ENCODE results near the gene CCZ1.
A peak's percentile ranks its signal among the peaks of the same experiment; 100 is the strongest.
"Not testable (repeated sequence)": the region's sequence is repeated elsewhere in the genome, so short reads cannot be mapped to it uniquely, and the experiment has no call there.

The CCZ1 gene

DNA sequence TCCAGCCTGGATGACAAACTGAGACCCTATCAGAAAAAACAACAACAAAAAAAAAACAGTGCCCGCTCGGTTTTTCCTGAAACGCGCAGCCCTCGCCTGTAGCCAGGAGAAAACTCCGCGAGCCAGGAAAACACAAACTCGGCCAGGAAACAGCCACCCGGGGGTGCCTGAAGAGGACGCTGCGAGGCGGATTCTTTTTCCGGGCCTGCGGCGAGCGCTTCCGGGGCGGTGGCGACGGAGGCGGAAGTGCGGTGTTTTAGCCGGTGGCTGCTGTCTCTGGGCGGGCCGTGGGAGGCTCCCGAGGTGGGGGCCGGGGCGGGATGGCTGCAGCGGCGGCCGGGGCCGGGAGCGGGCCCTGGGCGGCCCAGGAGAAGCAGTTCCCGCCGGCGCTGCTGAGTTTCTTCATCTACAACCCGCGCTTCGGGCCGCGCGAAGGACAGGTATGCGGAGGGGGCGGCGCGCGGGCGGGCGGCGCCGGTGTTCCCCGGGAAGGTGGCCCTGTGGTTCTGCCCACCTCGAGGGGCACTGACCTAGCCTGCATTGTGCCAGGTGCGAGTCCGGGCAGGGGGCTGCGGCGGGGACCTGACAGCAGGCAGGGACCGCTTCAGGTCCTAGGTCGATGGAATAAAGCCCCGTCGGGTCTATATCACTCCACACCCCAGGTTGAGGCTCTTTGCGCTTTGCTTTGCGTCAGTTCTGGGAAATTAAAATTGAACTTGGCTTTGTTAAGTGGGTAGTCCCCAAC, at the start of gene CCZ1:
Gene CCZ1, plus strand, starts transcription at position 254 of the 745 bp plus-strand sequence. Its CDS starts 67 bp downstream, at position 321.
- DNase-seq (ENCODE audit: low read depth): peak; percentile 58

DNA sequence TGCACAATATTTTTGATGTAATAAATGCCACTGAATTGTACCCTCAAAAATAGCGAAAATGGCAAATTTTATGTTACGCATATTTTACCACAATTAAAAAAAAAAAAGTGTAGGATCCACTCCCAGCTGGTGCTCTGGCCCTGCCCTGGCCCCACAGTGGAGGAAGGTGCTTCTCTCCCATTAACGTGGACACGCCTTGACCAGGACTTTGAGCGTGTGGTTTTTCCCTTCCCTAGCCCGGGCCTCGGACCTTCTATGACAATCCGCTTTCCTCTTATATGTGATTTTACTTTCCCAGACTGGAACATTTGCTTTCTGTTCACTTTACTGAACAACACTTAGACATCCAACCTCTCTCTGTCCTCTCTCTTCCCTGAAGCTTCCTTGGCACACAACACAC, 47.6 kb upstream of the CCZ1 start:
- DNase-seq (ENCODE audit: low read depth): no peak

DNA sequence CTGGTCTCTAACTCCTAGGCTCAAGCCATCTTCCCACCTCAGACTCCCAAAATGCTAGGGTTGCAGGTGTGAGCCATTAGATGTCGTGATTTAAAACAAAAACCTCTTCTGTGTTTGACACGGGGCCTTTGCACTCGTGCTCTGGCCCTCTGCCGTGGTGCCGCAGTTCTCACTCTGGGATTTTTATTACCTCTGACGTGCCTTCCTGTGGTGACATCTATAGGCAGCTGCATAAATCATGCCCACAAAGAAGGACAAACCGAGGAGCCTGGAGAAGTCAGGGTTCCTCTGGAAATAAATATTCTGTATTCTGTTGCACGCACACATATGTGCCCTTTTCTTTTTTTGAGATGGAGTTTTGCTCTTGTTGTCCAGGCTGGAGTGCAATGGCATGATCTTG, 43.8 kb upstream of the CCZ1 start:
- DNase-seq (ENCODE audit: low read depth): no peak

DNA sequence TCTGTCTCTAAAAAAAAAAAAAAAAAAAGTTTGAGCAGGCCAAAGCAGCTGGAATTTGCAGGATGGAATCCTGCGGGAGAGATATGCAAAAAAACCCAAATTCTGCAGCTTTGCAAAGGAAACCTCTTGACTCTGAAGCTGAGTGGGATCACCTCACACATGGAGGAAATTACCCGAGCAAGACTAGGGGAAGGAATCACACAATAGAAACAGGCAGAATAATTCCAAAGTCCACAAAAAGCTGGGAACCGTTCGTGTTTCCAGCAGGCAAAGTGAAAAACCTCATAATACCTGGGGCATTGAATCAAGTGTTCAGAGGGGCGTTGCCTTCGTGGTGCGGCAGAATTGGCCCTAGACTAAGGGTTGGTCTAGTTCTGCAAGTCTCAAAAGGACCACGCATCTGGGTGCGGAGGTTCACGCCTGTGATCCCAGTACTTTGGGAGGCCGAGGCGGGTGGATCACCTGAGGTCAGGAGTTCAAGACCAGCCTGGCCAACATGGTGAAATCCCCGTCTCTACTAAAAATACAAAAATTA, 41.4 kb upstream of the CCZ1 start:
- DNase-seq (ENCODE audit: low read depth): not testable (repeated sequence)

DNA sequence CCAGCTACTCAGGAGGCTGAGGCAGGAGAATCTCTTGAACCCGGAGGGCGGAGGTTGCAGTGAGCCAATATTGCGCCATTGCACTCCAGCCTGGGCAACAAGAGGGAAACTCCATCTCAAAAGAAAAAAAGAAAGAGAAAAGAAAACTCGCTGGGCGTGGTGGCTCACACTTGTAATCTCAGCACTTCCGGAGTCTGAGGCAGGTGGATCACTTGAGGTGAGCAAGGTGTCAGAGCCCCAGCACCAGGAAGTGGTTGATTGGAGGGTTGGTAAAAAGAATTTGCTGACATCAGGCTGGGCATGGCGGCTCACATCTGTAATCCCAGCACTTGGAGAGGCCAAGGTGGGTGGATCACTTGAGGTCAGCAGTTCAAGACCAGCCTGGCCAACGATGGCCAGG, 40.0 kb upstream of the CCZ1 start:
- not testable (repeated sequence) for DNase-seq (ENCODE audit: low read depth)

DNA sequence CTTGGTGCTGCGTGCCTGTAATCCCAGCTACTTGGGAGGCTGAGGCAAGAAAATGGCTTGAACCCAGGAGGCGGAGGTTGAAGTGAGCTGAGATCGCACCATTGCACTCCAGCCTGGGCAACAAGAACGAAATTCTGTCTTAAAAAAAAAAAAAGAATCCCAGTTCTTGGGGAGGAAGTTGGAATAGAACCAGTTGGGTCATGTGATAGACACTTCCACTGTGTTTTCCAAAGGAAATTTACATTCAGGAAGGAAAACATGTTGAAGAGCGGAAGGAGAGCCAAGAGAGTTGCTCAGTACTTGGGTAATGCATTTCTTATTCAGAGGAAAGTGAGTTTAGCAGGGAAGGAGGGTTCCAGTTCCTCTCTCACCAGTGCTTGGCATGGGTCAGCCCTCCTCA, 37.3 kb upstream of the CCZ1 start:
- DNase-seq (ENCODE audit: low read depth): not testable (repeated sequence)

DNA sequence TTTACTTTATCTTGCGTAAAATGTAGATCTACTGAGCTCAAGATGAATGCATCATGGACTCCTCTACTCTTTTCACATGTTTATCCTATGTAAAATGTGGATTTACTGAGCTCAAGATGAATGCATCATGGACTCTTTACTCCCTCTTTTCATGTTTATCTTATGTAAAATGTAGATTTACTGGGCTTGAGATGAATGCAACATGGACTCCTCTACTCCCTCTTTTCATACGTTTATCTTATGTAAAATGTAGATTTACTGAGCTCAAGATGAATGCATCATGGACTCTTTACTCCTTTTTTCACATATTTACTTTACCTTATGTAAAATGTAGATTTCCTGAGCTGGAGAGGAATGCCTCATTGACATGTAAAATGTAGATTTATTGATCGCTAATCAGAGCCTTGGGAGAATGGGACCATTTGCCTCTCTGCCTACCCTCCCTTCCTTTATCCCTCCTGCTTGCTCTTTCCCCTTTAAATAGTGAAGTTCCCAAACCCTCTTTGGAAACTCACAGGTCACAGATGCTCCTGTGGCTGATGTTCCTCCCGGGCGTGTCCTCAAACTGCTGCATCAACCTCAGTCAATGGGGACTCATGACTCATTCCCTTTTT, 35.7 kb upstream of the CCZ1 start:
- not testable (repeated sequence) for DNase-seq (ENCODE audit: low read depth)

DNA sequence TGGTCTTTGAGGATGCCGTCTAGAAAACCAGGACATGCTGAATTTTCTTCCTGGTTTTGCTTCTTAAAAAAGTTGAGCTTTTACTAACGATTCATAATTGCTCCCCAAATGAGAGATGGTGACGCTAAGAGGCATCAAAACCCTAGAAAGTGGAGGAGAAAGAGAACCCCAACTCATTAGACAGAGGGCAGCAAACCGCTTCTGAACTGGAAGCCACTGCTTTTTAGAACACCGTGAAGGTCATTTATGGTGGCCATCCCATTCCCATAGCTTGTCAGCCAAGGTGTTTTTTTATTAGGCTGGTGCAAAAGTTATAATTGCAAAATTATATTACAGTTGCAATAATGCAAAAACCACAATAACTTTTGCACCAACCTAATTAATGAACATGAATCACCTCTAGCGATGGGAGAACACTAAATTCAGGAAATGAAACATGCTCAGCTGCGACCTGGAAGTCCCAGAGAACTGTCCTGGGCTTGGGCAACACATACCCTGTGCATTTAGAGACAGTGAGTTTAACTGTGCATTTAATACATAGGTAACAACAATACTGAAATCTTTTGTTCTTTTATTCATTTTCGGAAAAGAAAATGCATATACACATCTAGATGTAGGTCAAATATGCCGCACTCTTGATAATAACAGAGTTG, 33.1 kb upstream of the CCZ1 start:
- DNase-seq (ENCODE audit: low read depth): not testable (repeated sequence)

DNA sequence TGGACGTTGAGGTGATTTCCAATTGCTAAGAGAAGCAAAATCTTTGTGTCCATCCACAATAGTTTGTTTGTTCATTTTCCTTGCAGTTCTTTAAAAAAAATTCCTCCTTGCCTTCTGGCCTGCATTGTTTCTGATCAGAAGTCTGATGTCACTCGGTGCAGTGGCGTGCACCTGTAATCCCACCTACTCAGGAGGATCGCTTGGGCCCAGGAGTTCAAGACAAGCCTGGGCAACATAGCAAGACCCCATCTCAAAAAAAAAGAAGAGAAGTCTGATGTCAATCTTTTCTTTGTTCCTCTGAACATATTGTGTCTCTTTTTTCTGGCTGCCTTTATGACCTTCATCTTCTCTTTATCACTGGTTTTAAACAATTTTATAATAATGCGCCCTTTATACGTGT, 31.5 kb upstream of the CCZ1 start:
- DNase-seq (ENCODE audit: low read depth): no peak

DNA sequence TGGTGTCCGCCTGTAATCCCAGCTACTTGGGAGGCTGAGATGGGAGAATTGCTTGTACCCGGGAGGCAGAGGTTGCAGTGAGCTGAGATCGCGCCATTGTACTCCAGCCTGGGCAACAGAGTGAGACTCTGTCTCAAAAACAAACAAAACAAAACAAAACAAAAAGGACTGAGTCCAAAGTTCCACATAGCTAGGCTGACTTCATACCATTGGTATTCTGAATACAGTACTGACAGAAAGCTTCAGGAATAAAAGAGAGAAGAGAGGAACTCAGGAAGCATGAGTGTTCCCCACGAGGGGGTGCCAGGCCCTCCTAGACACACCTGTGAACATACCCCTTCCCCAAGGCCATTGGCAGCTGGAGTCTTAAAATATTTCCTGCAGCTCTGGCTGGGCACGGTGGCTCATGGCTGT, 29.6 kb upstream of the CCZ1 start:
- not testable (repeated sequence) for DNase-seq (ENCODE audit: low read depth)

DNA sequence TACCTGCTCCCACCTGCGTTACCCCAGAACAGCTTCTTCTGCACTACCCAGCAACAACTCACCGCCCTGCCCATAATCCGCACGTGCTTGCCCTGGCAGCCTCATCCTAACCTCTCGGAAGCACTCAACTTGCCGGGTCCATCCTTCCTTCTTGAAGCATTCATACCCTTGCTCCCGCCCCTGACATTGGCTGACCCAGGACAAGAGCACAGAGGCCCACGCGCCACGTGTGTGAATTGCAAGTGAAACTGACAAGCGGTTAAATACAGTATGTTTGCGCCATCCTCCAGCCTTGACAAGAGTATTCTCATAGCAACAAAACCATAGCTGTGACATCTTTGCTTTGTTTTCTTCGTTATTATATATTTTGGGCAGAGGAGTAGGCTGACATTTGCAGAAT, 28.8 kb upstream of the CCZ1 start:
- no peak for DNase-seq (ENCODE audit: low read depth)

DNA sequence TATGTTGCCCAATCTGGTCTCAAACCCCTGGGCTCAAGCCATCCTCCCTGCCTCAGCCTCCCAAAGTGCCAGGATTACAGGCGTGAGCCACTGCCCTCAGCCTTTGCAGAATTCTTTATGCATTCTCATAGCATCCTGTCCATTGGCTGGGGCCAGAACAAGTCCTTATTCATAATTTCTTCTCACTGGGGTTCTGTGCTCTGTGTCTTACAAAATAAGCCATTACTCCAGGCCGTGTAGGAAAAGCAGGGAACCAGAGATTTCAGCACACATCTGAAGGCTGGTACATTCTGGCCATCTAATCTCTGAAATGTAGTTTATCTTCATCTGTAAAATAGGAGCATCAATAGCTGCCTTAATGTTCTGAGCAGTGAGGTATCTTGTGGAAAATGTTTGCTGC, 28.2 kb upstream of the CCZ1 start:
- no peak for DNase-seq (ENCODE audit: low read depth)

DNA sequence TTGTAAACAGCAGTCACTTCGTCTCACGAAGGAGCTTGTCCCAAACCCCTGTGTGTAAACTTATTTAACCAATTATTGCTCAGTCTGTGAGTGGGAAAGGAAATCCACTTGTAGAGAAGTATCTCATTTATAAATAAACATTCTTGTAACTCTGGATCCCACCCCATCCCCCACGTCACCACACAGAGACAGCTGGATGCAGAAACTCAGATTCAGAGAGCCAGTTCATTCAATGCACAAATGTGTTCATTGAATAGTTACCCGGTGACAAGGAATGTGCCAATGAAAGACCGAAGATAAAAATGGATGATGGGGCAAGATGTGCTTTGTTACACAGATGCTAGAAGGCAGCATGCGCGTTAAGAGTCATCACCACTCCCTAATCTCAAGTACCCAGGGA, 26.2 kb upstream of the CCZ1 start:
- no peak for DNase-seq (ENCODE audit: low read depth)

DNA sequence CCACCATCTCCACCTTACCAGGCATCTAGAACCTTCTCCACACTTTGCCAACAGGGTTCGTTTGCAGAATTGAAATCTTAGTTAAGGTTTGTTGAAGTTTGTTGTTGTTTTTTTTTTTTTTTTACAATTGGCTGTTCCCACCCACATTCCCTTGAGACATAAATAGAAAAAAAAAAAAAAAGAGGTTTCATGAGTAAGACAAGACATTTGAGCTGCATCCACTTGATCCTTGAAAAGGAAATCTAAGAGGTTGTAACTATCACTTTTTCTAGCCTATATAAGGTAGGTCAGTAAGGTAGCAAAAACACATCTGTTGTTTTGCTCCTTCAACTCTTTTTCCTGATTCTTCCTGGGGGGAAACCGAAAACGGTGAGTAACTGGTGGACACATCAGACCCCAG, 18.9 kb upstream of the CCZ1 start:
- DNase-seq (ENCODE audit: low read depth): not testable (repeated sequence)

DNA sequence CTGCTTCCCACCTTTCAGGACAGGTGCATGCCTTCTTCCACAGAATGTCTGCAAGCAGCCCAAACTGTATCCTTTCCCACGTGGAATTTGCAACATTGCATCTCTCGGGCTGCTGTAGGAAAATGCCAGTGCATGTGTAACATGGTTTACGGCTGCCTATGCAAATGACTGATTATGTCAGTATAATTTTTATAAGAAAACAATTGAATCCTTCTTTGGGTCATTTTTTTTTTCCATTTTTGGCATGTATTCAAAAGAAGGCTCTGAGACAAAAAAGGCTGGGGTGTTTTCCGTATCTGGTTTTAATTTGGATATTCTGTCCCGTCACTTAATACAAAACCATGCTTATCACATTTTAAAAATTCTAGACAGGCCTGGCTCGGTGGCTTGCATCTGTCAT, 18.4 kb upstream of the CCZ1 start:
- not testable (repeated sequence) for DNase-seq (ENCODE audit: low read depth)

DNA sequence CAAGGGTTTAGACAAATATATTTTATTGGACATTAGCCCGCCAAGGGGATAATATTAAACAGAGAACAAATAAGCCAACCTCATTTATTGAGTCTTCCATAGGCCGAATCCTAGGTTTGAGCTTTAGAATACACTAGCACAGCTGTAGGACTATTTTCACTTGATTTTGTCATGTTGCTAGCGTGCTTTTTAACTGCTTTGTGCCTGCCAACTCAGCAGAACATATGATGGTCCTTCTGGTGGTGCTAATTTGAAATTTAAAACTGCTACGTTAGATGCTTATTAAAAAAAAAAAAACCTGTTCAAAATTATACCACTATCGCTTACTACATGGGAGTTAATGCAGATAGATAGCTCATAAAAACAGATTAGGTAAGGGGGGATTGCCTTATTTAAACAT, 14.1 kb upstream of the CCZ1 start:
- DNase-seq (ENCODE audit: low read depth): not testable (repeated sequence)

DNA sequence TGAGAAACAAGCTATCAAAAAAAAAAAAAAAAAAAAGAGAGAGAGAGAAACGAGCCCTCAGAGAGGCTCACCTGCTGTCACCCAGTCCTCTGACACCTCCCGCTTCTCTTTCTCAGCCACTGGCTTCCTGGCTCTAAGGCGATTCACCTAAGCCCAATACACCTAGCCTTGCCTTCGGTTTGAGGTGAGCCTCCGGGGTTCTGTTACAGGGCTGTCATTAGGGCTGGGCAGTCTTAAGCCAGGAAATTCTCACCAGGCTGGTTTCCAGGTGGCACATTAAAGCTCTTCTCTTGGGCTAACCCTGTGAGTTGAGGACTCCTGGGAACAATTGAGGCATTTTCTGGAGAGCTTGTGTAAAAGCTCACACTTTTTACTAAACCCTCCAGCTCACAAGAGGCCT, 10.5 kb upstream of the CCZ1 start:
- not testable (repeated sequence) for DNase-seq (ENCODE audit: low read depth)

DNA sequence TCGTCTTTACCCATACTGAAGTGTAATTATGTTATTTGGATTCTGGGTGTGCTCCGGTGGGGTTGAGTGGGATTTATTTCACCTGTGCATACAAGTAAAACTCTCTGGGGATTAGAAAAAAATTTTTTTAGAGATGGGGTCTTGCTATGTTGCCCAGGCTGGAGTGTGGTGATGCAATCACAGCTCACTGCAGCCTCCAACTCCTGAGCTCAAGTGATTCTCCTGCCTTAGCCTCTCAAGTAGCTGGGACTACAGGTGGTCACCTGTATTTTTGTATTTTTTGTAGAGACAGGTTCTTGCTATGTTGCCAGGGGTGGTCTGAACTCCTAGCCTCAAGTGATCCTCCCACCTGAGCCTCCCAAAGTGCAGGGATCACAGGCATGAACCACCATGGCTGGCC, 8.3 kb upstream of the CCZ1 start:
- not testable (repeated sequence) for DNase-seq (ENCODE audit: low read depth)

DNA sequence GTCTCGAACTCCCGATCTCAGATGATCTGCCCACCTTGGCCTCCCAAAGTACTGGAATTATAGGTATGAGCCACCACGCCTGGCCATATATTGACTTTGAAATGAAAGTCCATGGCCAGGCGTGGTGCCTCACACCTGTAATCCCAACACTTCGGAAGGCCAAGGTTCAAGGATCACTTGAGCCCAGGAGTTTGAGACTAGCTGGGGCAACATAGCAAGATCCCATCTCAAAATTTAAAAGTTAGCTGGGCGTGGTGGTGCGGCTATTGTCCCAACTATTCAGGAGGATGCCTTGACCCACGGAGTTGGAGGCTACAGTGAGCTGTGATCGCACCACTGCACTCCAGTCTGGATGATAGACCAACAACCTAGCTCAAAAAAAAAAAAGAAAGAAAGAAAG, 6.0 kb upstream of the CCZ1 start:
- DNase-seq (ENCODE audit: low read depth): no peak

DNA sequence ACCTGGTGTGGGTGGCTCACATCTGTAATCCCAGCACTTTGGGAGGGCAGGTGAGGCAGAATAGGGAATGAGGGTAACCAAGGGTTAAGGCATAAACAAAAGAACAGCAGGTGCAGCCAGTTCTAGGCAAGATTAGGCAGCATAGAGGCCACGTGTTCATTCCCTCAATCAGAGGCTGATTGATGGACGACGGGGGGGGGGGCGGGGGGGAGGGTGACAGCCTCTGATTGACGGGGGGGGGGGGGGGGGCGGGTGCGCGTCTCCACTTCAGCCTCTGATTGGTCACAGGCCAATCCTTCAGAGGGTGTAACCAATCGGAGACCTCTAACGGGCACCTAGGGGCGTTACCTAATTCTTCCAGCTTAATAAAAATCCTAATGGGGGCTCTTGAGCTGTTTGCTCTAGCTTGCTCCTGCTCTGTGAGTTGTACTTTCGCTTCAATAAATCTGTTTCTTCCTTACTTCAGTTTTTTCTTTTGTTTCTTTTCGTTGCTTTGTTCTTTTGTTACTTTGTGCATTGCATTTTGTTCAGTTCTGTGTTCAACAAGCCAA, 1.1 kb upstream of the CCZ1 start:
- DNase-seq (ENCODE audit: low read depth): not testable (repeated sequence)

DNA sequence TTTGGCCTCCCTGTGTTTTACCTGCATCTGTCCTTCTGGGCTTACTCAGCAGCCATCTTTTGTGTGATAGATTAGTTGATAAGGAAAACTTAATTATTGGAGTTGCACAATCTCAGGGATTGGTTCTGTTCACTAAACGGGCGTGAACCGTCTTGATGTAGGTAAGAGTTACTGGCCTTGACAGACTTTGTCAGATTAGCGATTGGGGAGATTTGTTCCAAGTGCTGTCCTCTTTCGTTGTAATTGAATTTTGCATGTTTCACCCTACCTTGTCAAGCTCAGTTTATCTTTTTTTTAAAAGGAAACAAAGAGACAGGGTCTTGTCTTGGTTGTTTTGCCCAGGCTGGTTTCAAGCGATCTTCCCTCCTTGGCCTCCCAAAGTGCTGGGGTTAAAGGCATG, 4.5 kb downstream of the CCZ1 start:
- not testable (repeated sequence) for DNase-seq (ENCODE audit: low read depth)

DNA sequence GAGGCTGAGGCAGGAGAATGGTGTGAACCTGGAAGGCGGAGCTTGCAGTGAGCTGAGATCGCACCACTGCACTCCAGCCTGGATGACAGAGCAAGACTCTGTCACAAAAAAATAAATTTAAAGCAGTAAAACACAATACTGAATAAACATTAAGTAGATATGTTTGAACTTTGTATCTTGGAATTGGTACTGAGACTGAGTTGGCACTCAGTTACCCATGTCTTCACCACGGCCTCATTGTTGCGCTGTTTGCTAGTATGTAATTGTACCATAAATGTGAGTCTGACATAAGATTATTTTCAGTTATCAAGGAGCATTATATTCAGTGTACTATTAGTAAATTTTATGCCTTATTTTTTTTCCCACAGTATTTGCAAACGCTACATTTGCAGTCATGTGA, 6.2 kb downstream of the CCZ1 start:
- not testable (repeated sequence) for DNase-seq (ENCODE audit: low read depth)

DNA sequence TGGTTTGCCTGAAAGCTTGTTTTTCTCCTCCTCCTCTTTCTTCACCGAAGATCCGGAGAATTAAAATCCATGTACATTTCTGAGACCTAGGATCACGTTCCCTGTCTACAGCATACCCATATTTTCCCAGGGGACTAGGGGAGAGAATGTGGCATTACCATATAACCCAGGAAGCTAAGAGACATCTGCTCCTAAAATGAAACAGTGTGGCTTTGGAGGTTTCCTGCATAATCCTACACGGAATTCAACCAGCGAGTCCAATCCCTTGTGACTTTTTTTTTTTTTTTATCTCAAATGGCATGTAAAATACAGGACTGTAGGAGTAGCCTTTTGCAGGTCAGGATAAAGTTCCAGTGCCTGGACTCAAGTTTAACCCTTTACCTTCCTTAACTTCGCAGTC, 10.3 kb downstream of the CCZ1 start:
- not testable (repeated sequence) for DNase-seq (ENCODE audit: low read depth)
